HG03064 (cell line): ENCODE results near the gene MOGAT3.

Experiments used
- ATAC-seq: cut with Tn5 transposase; IDR thresholded peaks from one replicate; pipeline ENCODE4 v1.9.1; 2021; ENCODE audit warnings: low read depth; ENCODE audit not compliant: unreplicated experiment

MOGAT3 gene

DNA sequence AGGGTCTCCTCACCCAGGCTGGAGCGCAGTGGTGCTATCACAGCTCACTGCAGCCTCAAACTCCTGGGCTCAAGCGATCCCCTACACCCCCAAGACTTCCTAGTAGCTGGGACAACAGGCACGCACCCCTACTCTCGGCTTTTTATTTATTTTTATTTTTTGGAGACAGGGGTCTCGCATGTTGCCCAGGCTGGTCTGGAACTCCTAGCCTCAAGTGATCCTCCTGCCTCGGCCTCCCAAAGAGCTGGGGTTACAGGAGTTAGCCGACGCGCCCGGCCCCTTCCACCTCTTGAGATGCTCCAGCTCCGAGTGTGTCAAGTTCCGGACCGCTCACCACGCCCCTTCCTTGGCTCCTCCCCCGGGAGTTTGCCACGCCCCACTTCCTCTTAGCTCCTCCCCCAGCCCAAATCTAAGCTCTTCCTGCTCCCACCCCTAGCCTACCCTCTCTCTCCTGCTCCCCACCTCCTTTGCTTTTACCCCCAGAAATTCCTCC lies 27.0 kb downstream of the MOGAT3 start:
- no peak for ATAC-seq

DNA sequence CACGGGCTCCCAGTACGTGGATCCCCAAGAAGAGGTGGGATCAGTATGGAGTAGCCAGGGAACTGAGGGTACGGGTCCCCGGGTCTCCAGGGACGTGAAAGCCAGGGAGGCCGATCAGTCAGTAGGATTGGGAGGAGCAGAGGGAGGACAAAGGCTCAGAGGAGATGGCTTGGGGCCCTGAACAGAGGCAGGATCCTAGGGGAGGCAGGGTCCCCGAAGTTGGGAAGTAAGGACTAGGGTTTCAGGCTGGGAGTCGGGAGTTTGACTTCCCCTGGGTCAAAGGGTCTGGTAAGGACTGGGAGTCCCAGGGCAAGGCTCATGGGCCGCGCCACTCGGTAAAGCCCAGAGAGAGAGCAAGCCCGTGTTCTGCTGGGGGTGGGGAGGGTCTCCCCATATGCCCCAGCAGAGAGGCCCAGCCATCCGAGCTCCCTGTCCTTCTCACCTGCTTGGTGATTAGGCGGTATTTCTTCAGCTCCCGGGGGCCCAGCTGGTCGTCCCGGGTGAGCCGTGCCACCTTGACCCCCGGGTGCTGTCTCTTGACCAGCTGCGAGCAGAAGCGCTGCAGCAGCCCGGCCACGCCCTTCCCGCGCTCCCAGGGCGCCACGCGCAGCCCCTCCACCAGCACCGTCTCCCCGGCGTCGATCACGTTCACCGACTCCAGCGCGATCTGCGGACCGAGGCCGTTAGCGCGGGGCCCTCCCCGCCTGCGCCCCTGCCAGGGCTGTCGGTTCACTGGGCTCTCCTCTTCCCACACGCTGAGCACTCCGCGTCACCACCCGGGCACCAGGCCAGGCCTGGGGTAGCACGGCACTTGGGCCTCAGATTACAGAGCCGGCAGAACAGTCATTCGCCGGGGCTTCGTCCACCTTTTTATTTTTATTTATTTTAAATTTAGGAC lies 27.7 kb downstream of the MOGAT3 start:
- no peak for ATAC-seq

DNA sequence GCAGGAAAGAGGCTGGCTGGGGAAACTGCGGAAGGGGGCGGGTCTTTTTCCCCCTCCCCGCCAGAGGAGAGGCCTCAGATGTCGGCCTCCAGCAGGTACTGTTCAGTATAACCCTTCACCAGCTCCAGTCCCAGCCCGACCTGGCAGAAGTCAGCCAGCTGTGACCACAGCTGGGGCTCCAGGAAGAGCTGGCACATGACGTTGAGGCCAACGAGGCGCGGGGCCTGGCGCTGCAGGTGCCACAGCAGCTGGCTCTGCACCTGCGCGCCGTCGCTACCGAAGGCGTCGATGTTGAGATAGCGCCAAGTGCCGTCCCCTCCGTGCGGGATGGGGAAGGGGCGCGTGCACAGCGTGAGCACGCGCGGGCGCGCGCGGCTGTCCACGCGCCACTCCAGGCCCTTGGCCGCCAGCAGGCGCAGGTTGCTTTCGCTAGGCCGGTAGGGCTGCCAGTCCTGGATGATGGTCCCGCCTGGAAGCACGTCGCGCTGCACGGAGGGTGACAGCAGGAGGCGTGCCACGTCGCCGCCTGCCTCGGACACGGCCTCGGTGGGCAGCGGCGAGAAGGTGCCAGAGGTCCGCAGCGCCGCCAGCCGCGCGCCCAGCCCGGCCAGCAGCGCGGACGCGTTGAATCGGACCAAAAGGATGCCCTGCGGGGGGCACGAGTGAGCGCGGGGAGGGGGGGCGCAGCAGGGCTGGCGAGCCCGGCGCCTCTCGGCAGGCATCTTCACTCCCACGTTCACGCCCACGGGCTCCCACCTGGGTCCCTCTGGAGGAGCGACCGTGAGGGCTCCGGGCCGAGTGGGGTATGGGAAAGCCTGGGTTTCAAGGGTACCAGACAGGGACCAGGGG lies 28.6 kb downstream of the MOGAT3 start:
- no peak for ATAC-seq

DNA sequence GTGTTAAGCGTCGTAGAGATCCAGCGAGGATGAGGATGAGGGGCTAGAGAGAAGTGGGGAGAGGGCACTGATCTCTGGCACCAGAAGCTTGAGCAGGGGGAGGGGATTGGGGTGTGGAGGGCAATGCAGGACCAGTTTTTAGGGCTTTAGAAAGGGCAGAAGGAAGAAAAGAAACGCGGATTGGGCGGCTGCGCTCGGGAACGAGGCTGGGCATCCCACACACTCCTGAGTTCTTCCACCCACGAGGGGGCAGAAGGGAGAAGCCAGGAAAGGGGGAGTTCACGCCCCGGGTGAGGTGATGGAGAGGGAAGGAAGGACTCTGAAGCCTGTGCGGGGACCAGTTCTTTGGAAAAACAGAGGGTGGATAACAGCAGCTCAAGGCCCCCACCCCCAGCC lies 29.4 kb downstream of the MOGAT3 start:
- no peak for ATAC-seq

DNA sequence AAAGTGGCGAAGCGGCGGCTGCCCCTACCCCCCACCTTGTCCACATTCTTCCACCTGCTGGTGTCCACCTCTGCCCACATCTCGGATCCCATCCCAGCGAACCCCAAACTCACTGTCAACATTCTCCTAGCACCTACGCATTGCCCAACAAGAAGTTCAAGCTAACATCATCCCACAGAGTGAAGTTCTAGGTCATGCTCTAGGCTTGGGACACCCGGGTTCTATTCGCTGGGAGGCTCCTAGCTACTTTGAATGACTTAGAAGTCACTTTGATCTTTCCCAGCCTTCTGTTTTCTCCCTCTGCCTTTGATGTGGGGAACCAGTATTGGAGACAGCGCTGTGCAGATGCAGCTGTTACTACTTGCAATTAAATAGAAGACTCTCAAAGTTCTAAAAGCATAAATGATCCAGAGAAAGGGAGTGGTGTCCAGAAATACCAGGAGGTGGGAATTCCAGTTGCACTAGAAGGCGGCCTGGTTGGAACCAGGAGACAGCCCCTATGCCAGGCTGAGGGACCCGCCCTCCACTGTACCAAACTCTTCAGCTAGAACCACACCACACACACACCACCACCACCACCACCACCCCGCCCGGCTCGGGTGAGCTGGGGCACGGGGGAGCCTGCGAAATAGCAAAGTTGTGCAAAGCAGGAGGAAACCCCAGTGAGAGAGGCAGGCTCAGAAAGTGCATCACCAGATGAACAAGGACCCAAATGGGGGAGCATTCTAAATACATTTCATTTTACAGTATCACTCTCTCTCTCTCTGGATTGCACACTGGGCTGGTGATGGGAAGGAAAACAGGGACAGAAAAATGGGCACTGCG lies 30.0 kb downstream of the MOGAT3 start:
- ATAC-seq = no peak

DNA sequence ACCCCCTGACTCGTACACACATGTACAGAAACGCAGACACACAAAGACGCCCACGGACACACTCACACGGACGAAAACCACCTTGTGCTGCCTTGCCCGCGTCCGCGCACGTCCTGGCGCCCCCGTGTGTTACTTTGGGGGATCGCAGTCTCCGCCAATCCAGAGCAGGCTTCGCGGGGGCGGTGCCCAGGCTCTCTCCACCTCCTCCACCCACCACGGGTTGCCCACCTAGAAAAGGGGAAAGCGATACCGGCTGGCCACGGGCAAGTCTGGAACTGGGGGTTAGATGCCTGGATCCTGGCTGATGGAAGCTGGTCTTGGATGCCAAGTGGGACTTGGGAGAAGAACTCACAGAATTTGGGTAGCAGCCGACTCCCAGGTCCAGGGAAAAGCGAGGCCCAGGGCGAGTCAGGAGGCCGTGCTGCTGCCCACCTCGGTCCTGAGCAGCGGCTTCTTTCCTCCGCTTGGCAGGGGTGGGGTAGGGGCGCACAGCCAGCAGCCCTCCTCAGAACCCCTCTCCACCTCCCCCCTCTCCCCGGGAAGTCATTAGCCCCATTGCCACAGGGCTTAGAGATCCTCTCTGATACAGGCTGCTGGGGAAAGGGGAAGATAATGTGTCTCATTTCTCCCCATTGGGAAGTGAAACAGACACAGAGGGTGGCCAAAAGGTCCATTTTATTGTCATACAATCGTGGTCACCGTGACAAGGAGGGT lies 30.8 kb downstream of the MOGAT3 start:
- no peak for ATAC-seq

DNA sequence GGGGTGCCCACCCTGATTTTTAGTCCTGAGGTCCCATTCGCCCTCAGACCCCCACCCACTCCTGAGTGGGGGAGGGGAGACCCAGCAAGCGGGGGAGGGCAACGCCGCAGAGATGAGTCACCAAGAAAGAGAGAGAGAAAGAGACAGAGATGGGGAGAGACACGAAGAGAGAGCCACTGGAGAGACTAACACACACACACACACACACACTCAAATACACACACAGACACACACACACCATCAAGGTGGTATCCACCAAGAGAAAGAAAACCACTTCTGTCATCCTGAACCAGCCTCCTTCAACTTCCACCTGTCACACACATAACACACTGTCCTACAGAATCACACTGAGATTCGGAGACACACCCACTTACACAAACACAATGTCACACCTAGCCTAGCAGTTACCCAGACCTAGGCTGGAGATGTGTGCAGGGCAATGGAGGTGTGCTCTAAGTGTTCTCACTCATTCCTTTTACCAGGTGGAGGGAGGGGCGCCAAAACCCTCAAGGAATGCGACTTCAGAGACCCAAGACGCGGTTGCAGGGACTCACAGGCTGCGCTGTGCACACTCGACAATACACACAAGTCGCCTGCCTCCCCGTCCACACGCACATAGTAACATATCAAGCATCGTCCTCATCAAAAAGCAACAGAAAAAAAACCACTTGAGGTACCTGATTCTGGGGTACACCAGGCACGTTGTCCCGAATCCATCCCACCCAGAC lies 31.6 kb downstream of the MOGAT3 start:
- no peak for ATAC-seq

DNA sequence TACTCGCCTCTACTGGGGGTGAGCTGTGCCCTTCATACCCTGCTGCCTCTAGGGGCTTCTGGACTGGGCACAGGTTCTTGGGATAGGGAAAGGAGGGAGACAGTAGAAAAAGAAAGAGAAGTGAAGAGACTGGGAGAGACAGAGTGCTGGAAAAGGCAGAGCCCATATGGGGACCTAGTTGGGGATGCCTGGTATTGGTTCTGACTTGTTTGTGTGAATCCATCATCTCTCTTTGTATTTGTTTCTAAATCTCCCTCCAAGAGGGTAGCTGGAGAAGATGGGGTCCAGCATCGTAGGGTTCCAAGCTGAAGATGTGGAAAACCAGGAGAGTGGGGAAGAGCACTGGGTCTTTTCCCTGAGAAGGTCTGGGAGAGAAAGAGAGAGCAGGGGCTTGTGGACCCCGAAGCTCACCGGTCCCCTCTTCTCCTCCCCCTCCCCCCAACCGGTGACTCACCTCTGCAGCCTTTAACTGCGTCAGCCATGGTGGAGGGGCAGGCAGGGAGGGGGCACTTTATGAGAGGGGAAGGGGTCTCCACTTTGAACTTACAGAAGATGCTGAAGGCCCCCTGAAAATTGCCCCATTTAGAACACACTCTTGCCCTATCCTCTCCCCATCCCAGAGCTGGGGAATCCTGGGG lies 32.3 kb downstream of the MOGAT3 start:
- no peak for ATAC-seq

DNA sequence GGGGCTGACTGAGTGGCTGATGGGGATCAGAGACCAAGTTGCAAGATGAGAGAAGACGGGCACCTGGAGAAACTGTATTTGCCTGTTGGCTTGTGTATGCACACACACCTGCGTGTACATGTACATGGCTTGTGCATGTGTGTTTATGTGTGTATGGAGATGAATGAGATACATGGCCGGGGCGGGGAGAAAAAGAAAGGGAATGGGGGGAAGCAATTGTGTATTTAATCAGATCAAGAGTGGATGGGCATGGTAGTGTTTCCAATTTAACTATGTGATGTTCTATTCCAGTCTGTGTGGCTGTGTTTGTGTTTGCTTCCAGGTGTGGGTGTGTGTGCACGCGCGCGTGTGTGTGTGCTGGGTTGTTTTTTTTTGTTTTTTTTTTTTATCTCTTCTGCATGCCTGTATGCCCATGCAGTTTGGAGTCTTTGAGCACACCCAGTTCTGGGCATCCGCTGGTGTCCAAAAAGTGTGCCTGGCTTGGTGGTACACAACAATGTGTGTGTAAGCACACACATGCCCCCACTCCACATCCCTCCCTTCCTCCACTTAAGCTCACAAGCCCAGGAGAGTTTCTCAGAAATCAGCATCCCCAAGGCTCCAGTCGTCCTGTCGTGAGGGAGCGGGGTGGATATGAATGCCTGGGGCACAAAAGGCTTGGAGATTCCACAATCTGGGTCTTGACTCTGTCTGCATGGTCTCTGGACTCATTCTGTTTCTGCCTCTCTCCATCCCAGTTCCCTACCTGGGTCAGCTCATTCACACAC lies 33.0 kb downstream of the MOGAT3 start:
- ATAC-seq = no peak

DNA sequence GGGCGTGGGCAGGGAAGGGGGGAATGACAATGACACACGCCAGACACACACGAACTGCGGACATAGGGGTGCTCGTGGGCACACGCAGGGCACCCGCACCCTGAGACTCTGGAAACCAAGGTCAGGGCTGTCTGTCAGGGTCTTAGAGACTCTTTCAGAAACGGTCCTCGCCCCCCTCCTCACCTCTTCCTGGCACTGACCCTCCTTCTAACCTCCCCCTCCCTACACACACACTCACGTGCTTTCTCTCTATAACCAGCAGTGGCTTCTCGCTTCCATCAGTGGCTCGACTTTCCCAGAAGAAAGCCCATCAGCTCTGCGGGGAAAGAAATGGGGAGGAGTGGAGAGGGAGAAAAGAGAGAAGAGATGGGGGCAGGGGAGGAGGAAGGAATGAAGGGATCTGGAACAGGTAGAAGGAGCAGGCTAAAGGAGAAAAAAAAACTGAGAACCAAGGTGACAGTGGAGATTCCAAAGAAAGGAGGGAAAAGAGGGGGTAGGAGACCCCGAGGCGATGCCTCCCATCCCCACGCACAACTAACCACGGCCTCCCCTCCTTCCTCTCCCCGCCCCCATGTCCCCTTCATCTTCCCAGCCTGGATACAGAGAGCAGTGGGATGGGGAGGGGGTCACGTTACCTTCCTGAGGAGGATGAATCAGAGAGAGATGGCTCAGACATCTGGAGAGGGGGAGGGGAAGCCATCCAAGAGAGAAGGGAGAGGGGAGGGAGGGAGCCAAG lies 33.8 kb downstream of the MOGAT3 start:
- no peak for ATAC-seq

DNA sequence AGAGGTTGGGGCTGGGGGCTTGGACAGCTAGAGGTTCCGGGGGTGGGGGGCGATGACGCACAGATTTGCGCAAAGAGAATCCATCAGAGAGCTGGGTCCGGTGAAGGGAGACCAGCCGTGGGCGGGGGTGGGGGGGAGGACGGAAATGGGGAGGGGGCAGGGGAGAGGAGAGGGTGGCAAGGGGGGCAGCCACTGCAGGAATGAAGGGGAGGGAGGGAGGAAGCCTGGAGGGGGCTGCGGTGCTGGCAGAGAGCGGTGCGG lies 34.3 kb downstream of the MOGAT3 start:
- no peak for ATAC-seq

DNA sequence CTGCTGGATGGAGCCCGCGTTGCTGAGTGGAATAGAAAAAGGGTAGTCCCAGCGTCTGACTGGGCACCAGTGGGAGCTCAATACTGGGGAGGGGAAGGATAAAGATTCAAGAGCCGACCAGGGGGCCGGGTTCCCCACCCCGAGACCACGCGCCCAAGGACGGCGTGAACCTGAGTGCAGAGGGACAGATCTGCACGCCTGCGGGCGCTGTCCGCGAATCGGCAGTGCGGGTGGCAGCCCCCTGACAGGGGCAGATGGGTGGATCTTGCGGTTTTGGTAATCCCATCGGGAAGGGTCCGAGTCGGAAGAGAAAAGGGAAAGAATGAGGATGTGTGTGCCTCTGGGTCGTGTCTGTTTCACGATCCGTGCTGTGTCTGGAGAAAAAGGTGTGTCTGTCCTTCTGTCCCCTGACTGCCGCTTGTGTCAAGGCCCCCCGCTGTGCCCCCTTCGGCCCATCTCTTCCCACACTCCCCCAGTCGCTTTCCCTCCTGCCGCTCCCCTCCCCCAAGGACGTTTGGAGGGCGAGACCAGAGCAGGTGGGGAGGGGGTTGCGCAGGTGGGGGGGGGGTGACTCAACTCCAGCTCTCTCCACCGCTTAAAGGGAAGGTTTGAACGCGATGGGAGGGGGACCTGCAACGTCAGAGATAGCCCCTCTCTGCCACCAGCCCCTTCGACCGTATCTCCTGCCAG lies 34.7 kb downstream of the MOGAT3 start:
- no peak for ATAC-seq

DNA sequence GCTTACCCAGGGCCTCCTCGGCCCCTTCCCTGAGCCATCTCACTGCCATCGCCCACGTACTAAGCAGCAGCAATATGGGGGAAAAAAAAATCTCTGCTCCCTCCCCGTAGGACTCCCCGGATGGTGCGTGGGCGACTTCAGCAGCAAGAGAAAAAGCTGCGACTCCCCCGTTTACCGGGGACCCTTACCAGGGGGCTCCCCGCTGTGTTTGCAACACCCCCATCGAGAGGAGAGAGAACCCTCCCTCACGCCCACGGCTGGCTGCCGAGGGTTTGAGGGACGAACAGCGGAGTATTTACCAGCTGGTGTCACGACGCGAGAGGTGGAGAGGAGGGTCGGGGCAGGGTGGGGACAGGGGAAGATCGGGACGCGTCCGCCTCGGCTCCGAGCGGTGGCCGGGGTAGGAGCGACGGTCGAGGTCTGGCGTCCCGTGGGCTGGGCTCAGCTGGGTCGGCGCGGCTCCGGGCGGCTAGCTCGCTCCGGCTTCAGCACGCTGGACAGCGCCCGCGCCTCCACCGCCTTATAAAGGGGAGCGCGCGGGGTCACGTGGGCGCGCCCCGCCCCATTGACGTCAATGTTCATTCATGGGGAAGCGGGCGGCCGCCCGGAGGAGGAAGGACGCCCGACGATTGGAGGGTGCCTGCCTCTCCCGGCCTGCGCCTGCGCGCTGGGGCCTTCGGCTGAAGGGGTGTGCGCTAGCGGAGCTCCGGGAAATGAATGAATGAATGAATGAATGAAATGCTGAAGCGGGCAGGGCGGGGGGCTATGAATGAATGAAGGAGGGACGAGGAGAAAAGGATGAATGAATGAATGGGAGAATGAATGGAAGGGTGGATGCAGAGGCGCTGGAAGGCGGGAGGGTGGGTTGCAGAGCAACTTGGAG lies 35.5 kb downstream of the MOGAT3 start, which contains the start of gene VGF:
TSS of gene VGF (minus strand) at position 495 of the 883 bp plus-strand sequence. CDS start 726 bp downstream, outside the sequence.
- peak; percentile 56 for ATAC-seq

DNA sequence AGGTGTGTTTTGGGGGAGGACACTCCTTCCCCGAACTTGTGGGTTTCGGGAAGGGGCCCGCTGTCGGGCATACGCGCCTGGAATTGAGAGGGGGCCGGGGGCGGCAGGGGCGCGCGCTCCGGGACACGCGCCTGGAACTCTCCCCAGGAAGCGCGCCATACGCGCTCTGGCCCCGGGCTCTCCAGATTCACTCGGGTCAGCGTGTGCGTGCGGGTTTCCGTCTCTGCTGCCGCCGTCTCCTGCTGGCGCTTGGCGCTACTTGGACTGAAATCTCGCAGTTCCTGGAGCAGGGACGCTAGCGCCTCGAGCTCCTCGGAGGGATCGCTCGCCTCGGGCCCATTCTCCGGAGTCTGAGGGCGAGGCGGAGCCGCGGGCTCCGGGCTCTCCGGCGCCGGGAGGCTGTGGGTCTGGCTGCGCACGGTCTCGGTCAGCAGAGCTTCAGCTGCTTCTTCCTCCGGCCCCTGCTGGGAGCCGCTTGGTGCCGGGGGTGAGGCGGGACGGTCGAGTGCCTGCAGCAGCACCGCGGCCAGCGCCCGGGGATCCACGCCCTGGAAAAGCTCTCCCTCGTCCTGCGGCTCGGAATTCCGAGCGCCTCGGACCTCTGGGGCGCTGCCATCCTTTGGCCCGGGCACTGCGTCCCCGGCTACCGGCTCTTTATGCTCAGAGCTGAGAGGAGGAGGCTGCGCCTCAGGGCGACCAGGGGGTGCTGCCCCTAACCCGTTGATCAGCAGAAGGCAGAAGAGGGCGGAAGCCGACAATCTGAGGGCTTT lies 36.6 kb downstream of the MOGAT3 start:
- no peak for ATAC-seq
